Mesendoderm (in vitro differentiated cells): ENCODE measurements around the gene KCNJ12. TPM values are rescaled to one million over a fixed set of nuclear protein-coding genes. Genes with fewer than 3 reads are reported as not detected.
A peak's percentile ranks its signal among the peaks of the same experiment; 100 is the strongest.
"Not testable (repeated sequence)": the region's sequence is repeated elsewhere in the genome, so short reads cannot be mapped to it uniquely, and the experiment has no call there.

Source experiments
- DNase-seq: peaks from one replicate; pipeline ENCODE4 v3.0.0; 2013
- H2AK5ac ChIP-seq: 2 replicates; pipeline ENCODE4 v1.6.1; 2013; ENCODE audit warnings: low read length, inconsistent platforms
- H2BK120ac ChIP-seq: 2 replicates; pipeline ENCODE4 v1.6.1; 2013; ENCODE audit warnings: low read depth, mild to moderate bottlenecking, low read length, moderate library complexity, mixed read lengths
- H2BK15ac ChIP-seq: replicated peaks from 2 replicates; pipeline ENCODE4 v1.6.1; 2013; ENCODE audit warnings: low read depth, mild to moderate bottlenecking, moderate library complexity
- H2BK5ac ChIP-seq: 2 replicates; pipeline ENCODE4 v1.6.1; 2013; ENCODE audit warnings: low read length, inconsistent platforms
- H3K18ac ChIP-seq: 2 replicates; pipeline ENCODE4 v1.6.1; 2013; ENCODE audit warnings: mild to moderate bottlenecking, low read length, mixed read lengths
- H3K23ac ChIP-seq: one replicate; pipeline ENCODE4 v1.6.1; 2013; ENCODE audit warnings: low read length
- H3K27ac ChIP-seq: 2 replicates; pipeline ENCODE4 v1.5.1; 2013; ENCODE audit warnings: low read depth, mild to moderate bottlenecking, inconsistent platforms, low read length, moderate library complexity
- H3K27me3 ChIP-seq: 2 replicates; pipeline ENCODE4 v1.6.1; 2013; ENCODE audit warnings: low read length, control low read depth, mild to moderate bottlenecking, inconsistent platforms; ENCODE audit not compliant: insufficient read depth, poor library complexity
- H3K36me3 ChIP-seq: 2 replicates; pipeline ENCODE4 v1.6.1; 2013; ENCODE audit warnings: low read length, inconsistent platforms; ENCODE audit not compliant: control insufficient read depth, insufficient read depth
- H3K4ac ChIP-seq: one replicate; pipeline ENCODE4 v1.6.1; 2013; ENCODE audit warnings: low read depth, mild to moderate bottlenecking, low read length, moderate library complexity
- H3K4me1 ChIP-seq: 2 replicates; pipeline ENCODE4 v1.6.1; 2013; ENCODE audit warnings: low read depth, low read length, inconsistent platforms; ENCODE audit not compliant: control insufficient read depth
- H3K4me2 ChIP-seq: 2 replicates; pipeline ENCODE4 v1.6.1; 2013; ENCODE audit warnings: low read length
- H3K4me3 ChIP-seq: 2 replicates; pipeline ENCODE4 v1.5.1; 2013; ENCODE audit warnings: mild to moderate bottlenecking, low read length
- H3K56ac ChIP-seq: one replicate; pipeline ENCODE4 v1.6.1; 2013; ENCODE audit warnings: low read length
- H3K79me1 ChIP-seq: 2 replicates; pipeline ENCODE4 v1.6.1; 2013; ENCODE audit warnings: low read length, inconsistent platforms
- H3K79me2 ChIP-seq: 2 replicates; pipeline ENCODE4 v1.6.1; 2013; ENCODE audit warnings: mild to moderate bottlenecking, low read length; ENCODE audit not compliant: control insufficient read depth, insufficient read depth
- H3K9ac ChIP-seq: 2 replicates; pipeline ENCODE4 v1.6.1; 2013; ENCODE audit warnings: low read length, inconsistent platforms
- H4K5ac ChIP-seq: one replicate; pipeline ENCODE4 v1.6.1; 2013; ENCODE audit warnings: low read length
- H4K8ac ChIP-seq: one replicate; pipeline ENCODE4 v1.6.1; 2013; ENCODE audit warnings: low read depth, mild to moderate bottlenecking, control low read depth, low read length, moderate library complexity
- WGBS: extraction: QIAGEN DNeasy Blood & Tissue Kit; methylation state at CpG from one replicate; pipeline ENCODE4 v1.1.7; 2013; ENCODE audit warnings: low lambda C conversion rate, missing lambda C conversion rate; ENCODE audit not compliant: insufficient coverage; ENCODE audit errors: extremely low coverage; 5-methylcytosine and 5-hydroxymethylcytosine counted together
- polyA plus RNA-seq, 2 experiments: library from polyadenylated mRNA; stranded (reverse); fragments of 200-250 nt; gene quantifications; one replicate each; pipeline ENCODE4 v1.2.3, GENCODE V29; 2013

Gene KCNJ12
- 0.29 TPM for polyA plus RNA-seq (2013, experiment 1 of 2)
- 0.32 TPM for polyA plus RNA-seq (2013, experiment 2 of 2)

GRCh38 chr17:21376081-21376758, at the start of gene KCNJ12:
Gene KCNJ12, plus strand, starts transcription at chr17:21376357. Its CDS starts 38,986 bp downstream, at chr17:21415343.
- Histone ChIP-seq H3K27ac (no peak within 1 kb of the TSS), H3K23ac (no peak within 1 kb of the TSS), H3K4me3 (peak within 1 kb of the TSS; percentile 28), H3K36me3 (no peaks in the 10 kb centered on the region), H2BK5ac (no peak within 1 kb of the TSS), H3K4me2 (peak within 1 kb of the TSS; percentile 87), H3K4ac (no peak within 1 kb of the TSS), H3K4me1 (no peaks in the 10 kb centered on the region), H4K5ac (no peak within 1 kb of the TSS), H2BK15ac (no peak within 1 kb of the TSS), H3K9ac (peak within 1 kb of the TSS; percentile 59), H3K56ac (peak within 1 kb of the TSS; percentile 84), H4K8ac (no peak within 1 kb of the TSS), H2AK5ac (no peak within 1 kb of the TSS), H3K27me3 (peaks cover 4% of the 10 kb centered on the region), H3K18ac (no peak within 1 kb of the TSS), H2BK120ac (no peak within 1 kb of the TSS), H3K79me1 (no peaks in the 10 kb centered on the region), H3K79me2 (no peaks in the 10 kb centered on the region)
- no CpG with 5 or more reads among the region's 82 CpGs for WGBS
- DNase-seq, result peak; percentile 37

DNA sequence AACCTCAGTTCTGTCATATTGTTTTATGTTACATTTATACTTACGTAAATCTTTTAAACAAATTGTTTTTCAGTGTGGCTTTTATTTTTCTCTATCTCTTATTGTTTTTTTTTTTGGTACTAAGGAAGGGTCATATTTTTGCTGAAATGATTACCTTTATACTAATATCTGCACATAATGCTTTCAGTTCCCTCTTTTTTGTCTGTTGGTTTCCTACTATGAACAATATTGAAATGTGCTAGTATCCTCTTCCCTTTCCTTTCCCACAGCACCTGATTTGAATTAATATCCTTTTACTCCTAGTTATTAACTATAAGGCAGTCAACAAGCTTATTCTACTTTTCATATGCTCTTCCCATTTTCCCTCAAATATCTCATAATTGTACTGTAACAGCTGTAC, 48.2 kb upstream of the KCNJ12 start:
- not testable (repeated sequence) for H4K8ac ChIP-seq, DNase-seq, H3K79me2 ChIP-seq, H3K4me1 ChIP-seq, H3K18ac ChIP-seq, H4K5ac ChIP-seq, H2BK15ac ChIP-seq, H3K27me3 ChIP-seq, H3K36me3 ChIP-seq, H2AK5ac ChIP-seq, H3K79me1 ChIP-seq, H3K23ac ChIP-seq, H2BK5ac ChIP-seq, H2BK120ac ChIP-seq, H3K4ac ChIP-seq, H3K9ac ChIP-seq, H3K4me2 ChIP-seq, H3K56ac ChIP-seq, H3K27ac ChIP-seq, H3K4me3 ChIP-seq
- no CpG with 5 or more reads among the region's 1 CpG for WGBS

DNA sequence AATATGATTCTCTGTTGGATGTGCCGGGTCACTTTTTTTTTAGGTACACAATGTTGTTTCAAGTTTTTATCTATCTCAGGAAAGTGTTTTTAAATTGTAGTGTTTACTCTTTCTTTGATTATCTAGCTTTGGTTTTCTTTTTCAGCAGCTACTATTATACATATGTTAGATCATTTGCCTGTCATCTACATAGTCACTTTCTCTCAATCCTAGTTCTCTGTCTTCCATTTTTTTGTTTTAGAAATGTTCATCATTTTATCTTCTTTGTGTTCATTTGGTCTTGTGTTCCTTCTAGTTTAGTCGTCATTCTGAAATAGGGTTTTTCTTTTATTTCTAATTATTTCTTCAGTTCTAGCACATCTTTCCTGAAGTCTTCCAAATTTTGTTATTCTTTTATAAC, 47.4 kb upstream of the KCNJ12 start:
- H3K79me1 ChIP-seq, result not testable (repeated sequence)

DNA sequence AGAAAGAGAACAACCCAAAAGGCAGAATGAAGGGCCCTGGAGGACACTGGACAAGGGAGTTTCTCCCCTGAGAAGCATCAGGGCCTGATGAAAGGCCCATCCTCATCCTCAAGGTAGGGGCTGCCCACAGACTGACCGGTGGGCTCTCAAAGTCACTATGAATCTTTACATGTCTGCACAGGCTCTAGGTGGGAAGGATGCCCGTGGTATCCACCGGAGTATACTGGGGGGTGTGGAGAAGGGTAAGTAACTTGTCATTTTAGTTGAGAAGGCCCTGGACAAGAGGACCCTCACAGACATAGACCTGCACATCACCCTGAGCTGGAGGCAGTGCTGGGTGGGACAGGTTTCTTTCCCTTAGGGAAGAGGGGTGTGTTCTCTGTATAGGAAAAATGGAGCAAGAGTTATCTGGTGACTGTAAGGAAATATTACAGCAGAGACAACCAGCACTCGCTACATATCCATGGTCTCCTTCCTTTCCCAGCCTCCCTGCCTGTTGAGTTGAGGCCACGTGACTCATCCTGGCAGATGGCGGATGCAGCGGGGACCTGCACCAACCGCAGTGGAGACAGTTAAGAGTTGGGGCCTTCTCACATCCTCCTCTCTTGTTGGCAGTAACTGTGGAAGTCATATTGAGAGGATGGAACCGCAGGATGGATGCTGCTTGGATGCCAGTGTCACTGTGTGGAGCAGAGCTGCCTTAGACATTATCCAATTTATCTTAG, 45.6 kb upstream of the KCNJ12 start:
- H3K36me3 ChIP-seq, result no peaks in the 10 kb centered on the region

More for the DNA sequence above, 47.4 kb upstream of the KCNJ12 start:
- not testable (repeated sequence) for H3K23ac ChIP-seq, H4K5ac ChIP-seq, H3K79me2 ChIP-seq, H3K4me3 ChIP-seq, H3K4me1 ChIP-seq, H3K4ac ChIP-seq, H2BK5ac ChIP-seq, H3K36me3 ChIP-seq, H3K56ac ChIP-seq, H3K4me2 ChIP-seq, H2AK5ac ChIP-seq, H3K9ac ChIP-seq, H3K18ac ChIP-seq, DNase-seq, H2BK120ac ChIP-seq, H2BK15ac ChIP-seq, H3K27ac ChIP-seq, H4K8ac ChIP-seq, H3K27me3 ChIP-seq
- no CpG with 5 or more reads among the region's 2 CpGs for WGBS

DNA sequence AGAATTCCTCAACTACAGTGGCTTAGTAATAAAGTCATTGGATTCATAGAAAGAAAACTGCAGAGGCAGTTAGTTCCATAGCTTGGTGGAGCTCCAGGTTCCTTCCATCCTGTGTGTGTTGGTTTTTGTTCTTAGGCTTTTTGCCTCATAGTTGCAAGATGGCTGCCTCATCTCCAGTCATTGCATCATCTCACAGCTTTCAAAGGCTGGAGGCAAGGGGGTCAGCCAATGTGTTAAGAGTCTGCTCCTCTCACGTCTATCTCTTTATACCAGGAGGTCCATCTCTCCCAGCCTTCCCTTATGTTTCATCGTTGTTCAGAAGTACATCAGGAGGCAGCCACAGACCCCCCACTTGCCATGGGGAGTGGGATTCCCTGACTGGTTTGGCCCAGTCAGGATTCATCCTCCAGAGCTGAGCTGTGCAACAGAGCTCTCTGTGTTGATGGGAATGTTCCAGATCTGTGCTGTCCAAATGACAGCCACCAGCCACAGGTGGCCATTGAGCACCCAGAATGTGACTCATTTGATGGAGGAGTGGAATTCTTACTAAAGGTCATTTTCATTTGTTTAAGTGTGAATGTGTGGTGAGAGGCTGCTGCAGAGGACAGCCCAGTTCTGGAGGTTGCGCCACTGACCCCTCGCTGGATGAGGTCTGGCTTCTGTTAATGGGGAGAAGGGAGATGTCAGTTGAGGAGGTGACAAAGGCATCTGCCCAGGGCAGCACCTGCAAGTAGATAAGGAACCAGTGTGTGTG, 39.4 kb upstream of the KCNJ12 start:
- not testable (repeated sequence) for H3K27me3 ChIP-seq, H3K79me1 ChIP-seq, H3K79me2 ChIP-seq, H3K4me3 ChIP-seq, H2BK120ac ChIP-seq, H3K27ac ChIP-seq, DNase-seq, H3K36me3 ChIP-seq, H3K4me1 ChIP-seq, H3K23ac ChIP-seq, H3K56ac ChIP-seq, H3K4me2 ChIP-seq, H2BK15ac ChIP-seq, H2BK5ac ChIP-seq, H3K4ac ChIP-seq, H3K9ac ChIP-seq, H3K18ac ChIP-seq, H2AK5ac ChIP-seq, H4K8ac ChIP-seq, H4K5ac ChIP-seq
- no CpG with 5 or more reads among the region's 4 CpGs for WGBS

More for the DNA sequence above, 45.6 kb upstream of the KCNJ12 start:
- no peak overlapping the region for H3K18ac ChIP-seq
- H3K56ac ChIP-seq, result no peak overlapping the region
- no peak overlapping the region for H3K27ac ChIP-seq
- no peak for DNase-seq
- H3K23ac ChIP-seq, result no peak overlapping the region
- H2BK5ac ChIP-seq, result no peak overlapping the region
- no peaks in the 10 kb centered on the region for H3K79me1 ChIP-seq
- H2AK5ac ChIP-seq, result no peak overlapping the region
- H3K4me2 ChIP-seq, result no peak overlapping the region
- no peak overlapping the region for H3K4ac ChIP-seq
- no CpG with 5 or more reads among the region's 9 CpGs for WGBS
- H3K79me2 ChIP-seq, result no peaks in the 10 kb centered on the region
- no peaks in the 10 kb centered on the region for H3K27me3 ChIP-seq
- H4K8ac ChIP-seq, result no peak overlapping the region
- H3K4me3 ChIP-seq, result no peak overlapping the region
- no peak overlapping the region for H3K9ac ChIP-seq
- no peak overlapping the region for H2BK120ac ChIP-seq
- no peak overlapping the region for H4K5ac ChIP-seq
- no peak overlapping the region for H2BK15ac ChIP-seq
- H3K4me1 ChIP-seq, result no peaks in the 10 kb centered on the region
